ENCODE results near the gene JCAD.

JCAD gene

GRCh38 chr10:29977171-29977570, 82.2 kb downstream of the JCAD start:
- DNase-seq, result no peak

- DNase-seq, result no peak
These were observed 83.3 kb downstream of the JCAD start for GRCh38 chr10:29976134-29976533.

GRCh38 chr10:29974773-29975172, 84.6 kb downstream of the JCAD start:
- DNase-seq, result no peak

- no peak for DNase-seq
These were observed 85.5 kb downstream of the JCAD start for GRCh38 chr10:29973921-29974320.

- no peak for DNase-seq
These were observed 88.8 kb downstream of the JCAD start for GRCh38 chr10:29970576-29970975.

GRCh38 chr10:29970012-29970396, 89.4 kb downstream of the JCAD start:
- DNase-seq, result no peak

GRCh38 chr10:29969255-29970011, 90.0 kb downstream of the JCAD start:
- no peak for DNase-seq

GRCh38 chr10:29968585-29968984, 90.8 kb downstream of the JCAD start:
- no peak for DNase-seq

- DNase-seq, result no peak
These were observed 93.1 kb downstream of the JCAD start for GRCh38 chr10:29966269-29966668.
